HCT116 (cell line): ENCODE data around the gene ZNF207. TPM values are rescaled to one million over a fixed set of nuclear protein-coding genes. Genes with fewer than 3 reads are reported as not detected.

Source experiments
- ATAC-seq: fragments of 200-7000 bp; cut with Tn5 transposase; 2 replicates; pipeline ENCODE4 v1.9.1; 2020; ENCODE audit warnings: mild to moderate bottlenecking, moderate library complexity
- BruUV-seq: library from RNA; stranded (reverse); fragments of 400-500 nt; replicated peaks from 2 replicates; lab custom pipeline; 2021; lab: Mats Ljungman, UMichigan
- CTCF ChIA-PET: fragments of 300-600 bp; sonication (Branson Sonifier 250); formaldehyde crosslinking; loops from one replicate; lab custom pipeline; 2021; ENCODE audit warnings: antibody characterized with exemption; lab: Charles Lee
- POLR2A ChIA-PET: fragments of 300-600, 350-600 bp; sonication (Branson Sonifier 250); formaldehyde crosslinking; loops from one replicate; lab custom pipeline; 2021; ENCODE audit warnings: antibody characterized with exemption; lab: Charles Lee
- RAD21 ChIA-PET, 2 experiments: fragments of 300-600 bp; sonication (Branson Sonifier 250); formaldehyde crosslinking; loops; one replicate each; lab custom pipeline; 2023; ENCODE audit warnings: low total read pairs in 2 of 2; ENCODE audit not compliant: uncharacterized antibody in 2 of 2, unreplicated experiment in 2 of 2, low non-redundant PET in 1 of 2; lab: Charles Lee
- DNase-seq: peaks from one replicate; pipeline ENCODE4 v3.0.0-alpha.2; 2010; ENCODE audit warnings: low read depth, low spot score
- H2AFZ ChIP-seq: fragments of 200-600 bp; shearing (Covaris generic), sonication (generic); 2 replicates; pipeline ENCODE4 v1.6.1; 2017; ENCODE audit warnings: low read depth, mixed run types, mixed read lengths, antibody characterized with exemption, low read length; ENCODE audit not compliant: poor library complexity, severe bottlenecking
- H3K27ac ChIP-seq: 2 replicates; pipeline ENCODE4 v1.5.1; 2012; ENCODE audit warnings: low read depth, low read length
- H3K27me3 ChIP-seq: fragments of 200-600 bp; sonication (generic); 2 replicates; pipeline ENCODE4 v1.6.1; 2016; ENCODE audit warnings: mixed run types, low read length, mixed read lengths; ENCODE audit not compliant: insufficient read depth
- H3K36me3 ChIP-seq, 2 experiments: fragments of 200-500 bp in 1 of 2; fragments of 200-600 bp in 1 of 2; sonication (Bioruptor generic) in 1 of 2; sonication (generic) in 1 of 2; 2 replicates each; pipeline versions ENCODE4 v1.5.1 to v1.6.1; 2014 to 2016; ENCODE audit warnings: low read length in 2 of 2, inconsistent platforms in 1 of 2, mixed read lengths in 1 of 2, mixed run types in 1 of 2; ENCODE audit not compliant: insufficient read depth in 2 of 2, control insufficient read depth in 1 of 2
- H3K4me1 ChIP-seq, 2 experiments: fragments of 200-600 bp in 1 of 2; sonication (generic) in 1 of 2; 2 replicates each; pipeline versions ENCODE4 v1.5.1 to v1.6.1; 2012 to 2017; ENCODE audit warnings: low read length in 2 of 2, inconsistent platforms in 1 of 2, mild to moderate bottlenecking in 1 of 2, mixed read lengths in 1 of 2, mixed run types in 1 of 2, moderate library complexity in 1 of 2; ENCODE audit not compliant: insufficient read depth in 2 of 2, control insufficient read depth in 1 of 2
- H3K4me2 ChIP-seq: fragments of 200-600 bp; sonication (generic); 2 replicates; pipeline ENCODE4 v1.6.1; 2017; ENCODE audit warnings: mixed run types, low read length, mixed read lengths
- H3K4me3 ChIP-seq, 2 experiments: fragments of 200-600 bp in 1 of 2; sonication (generic) in 1 of 2; replicated peaks in 1 of 2; 2 replicates each; pipeline ENCODE4 v1.5.1; 2011 to 2016; ENCODE audit warnings: low read length in 2 of 2, control low read depth in 1 of 2, low read depth in 1 of 2, mild to moderate bottlenecking in 1 of 2, mixed read lengths in 1 of 2, mixed run types in 1 of 2
- H3K79me2 ChIP-seq: fragments of 200-600 bp; sonication (generic); 2 replicates; pipeline ENCODE4 v1.6.1; 2017; ENCODE audit warnings: mild to moderate bottlenecking, mixed run types, low read length, moderate library complexity, mixed read lengths; ENCODE audit not compliant: insufficient read depth
- H3K9ac ChIP-seq: fragments of 200-600 bp; sonication (generic); 2 replicates; pipeline ENCODE4 v1.6.1; 2016; ENCODE audit warnings: low read length, mixed read lengths
- H3K9me2 ChIP-seq: fragments of 200-600 bp; sonication (generic), shearing (Covaris generic); 2 replicates; pipeline ENCODE4 v1.6.1; 2017; ENCODE audit warnings: mixed run types, mild to moderate bottlenecking, moderate library complexity; ENCODE audit not compliant: insufficient read depth
- H3K9me3 ChIP-seq, 2 experiments: fragments of 200-500 bp in 1 of 2; fragments of 200-600 bp in 1 of 2; sonication (Bioruptor generic) in 1 of 2; sonication (generic) in 1 of 2; 2 replicates each; pipeline ENCODE4 v1.6.1; 2014 to 2017; ENCODE audit warnings: low read length in 2 of 2, mixed read lengths in 2 of 2, inconsistent platforms in 1 of 2, low read depth in 1 of 2, mild to moderate bottlenecking in 1 of 2, mixed run types in 1 of 2, moderate library complexity in 1 of 2; ENCODE audit not compliant: control insufficient read depth in 1 of 2, insufficient read depth in 1 of 2
- H4K20me1 ChIP-seq: fragments of 200-600 bp; sonication (generic), shearing (Covaris generic); 2 replicates; pipeline ENCODE4 v1.6.1; 2017; ENCODE audit warnings: mixed run types, mild to moderate bottlenecking, moderate library complexity; ENCODE audit not compliant: insufficient read depth
- FOSL1 ChIP-seq: IDR thresholded peaks from 2 replicates; pipeline ENCODE4 v1.6.1; 2012; ENCODE audit warnings: low read depth
- JUND ChIP-seq: IDR thresholded peaks from 2 replicates; pipeline ENCODE4 v1.6.1; 2012
- MAX ChIP-seq: IDR thresholded peaks from 2 replicates; pipeline ENCODE4 v1.6.1; 2012
- POLR2AphosphoS5 ChIP-seq: IDR thresholded peaks from 2 replicates; pipeline ENCODE4 v1.6.1; 2011; ENCODE audit warnings: mild to moderate bottlenecking, low read depth, low read length, moderate library complexity
- SRF ChIP-seq: IDR thresholded peaks from 2 replicates; pipeline ENCODE4 v1.6.1; 2012; ENCODE audit warnings: low read depth
- ZFX ChIP-seq: fragments of 450-650 bp; IDR thresholded peaks from 2 replicates; pipeline ENCODE4 v1.6.1; 2017
- intact Hi-C: fragments of 100-400 bp; cut with micrococcal nuclease; formaldehyde crosslinking; loops from 2 replicates; pipeline ENCODE4 v1.10.0; 2022
- total RNA-seq: library from RNA; stranded (reverse); gene quantifications from one replicate; pipeline ENCODE4 v1.2.1, GENCODE V29; 2021; ENCODE audit not compliant: unreplicated experiment

ZNF207 gene
- total RNA-seq, 1 experiment from 2014 or later, result 181 TPM

GRCh38 chr17:32330147-32330546 lies 19.8 kb upstream of the ZNF207 start:
- Histone ChIP-seq H3K9me3 (no peaks in the 10 kb centered on the region), H2AFZ (no peak overlapping the region), H3K4me3 (no peak overlapping the region), H4K20me1 (no peaks in the 10 kb centered on the region), H3K9ac (no peak overlapping the region), H3K27me3 (no peaks in the 10 kb centered on the region), H3K9me2 (no peaks in the 10 kb centered on the region), H3K4me1 (no peaks in the 10 kb centered on the region), H3K36me3 (peaks cover 0 to 6% of the 10 kb centered on the region in 2 experiments; a peak in 2 of 4 replicates), H3K4me2 (no peak overlapping the region), H3K27ac (no peak overlapping the region), H3K79me2 (no peaks in the 10 kb centered on the region)
- RAD21 ChIA-PET, result no interaction called here
- no peak for DNase-seq
- ATAC-seq, result no peak
- no peak for TF ChIP-seq SRF
- intact Hi-C loops, result no loop called here
- POLR2A ChIA-PET, result no interaction called here
- BruUV-seq, result TSS peak; percentile 26
- CTCF ChIA-PET, result no interaction called here

- no peak overlapping the region for H3K4me2 ChIP-seq
- no peaks in the 10 kb centered on the region for H4K20me1 ChIP-seq
- RAD21 ChIA-PET, result no interaction called here
- H3K9ac ChIP-seq, result no peak overlapping the region
- DNase-seq (no peak), ATAC-seq (no peak)
- POLR2A ChIA-PET, result interaction anchor here (0.9 kb wide), 1 partner anchor 10 kb away, joined by 3 read pairs; no protein-coding TSS in a partner anchor
- no peaks in the 10 kb centered on the region for H3K9me3 ChIP-seq
- BruUV-seq, result no TSS peak
- CTCF ChIA-PET, result interaction anchor here (1.0 kb wide), 1 partner anchor 9 kb away, joined by 3 read pairs; no protein-coding TSS in a partner anchor
- TF ChIP-seq JUND (no peak), MAX (no peak), POLR2AphosphoS5 (no peak), ZFX (no peak), FOSL1 (no peak)
- no peak overlapping the region for H3K4me3 ChIP-seq
- H3K4me1 ChIP-seq, result no peaks in the 10 kb centered on the region
- no peaks in the 10 kb centered on the region for H3K9me2 ChIP-seq
- H2AFZ ChIP-seq, result no peak overlapping the region
- no peaks in the 10 kb centered on the region for H3K27me3 ChIP-seq
- no peaks in the 10 kb centered on the region for H3K79me2 ChIP-seq
- intact Hi-C loops, result no loop called here
- H3K36me3 ChIP-seq, result peaks cover 0 to 6% of the 10 kb centered on the region in 2 experiments; a peak in 2 of 4 replicates
- no peak overlapping the region for H3K27ac ChIP-seq
These were observed 18.5 kb upstream of the ZNF207 start for GRCh38 chr17:32331243-32332040.
